H1 (cell line): ENCODE measurements around the gene ARMC7. TPM values are rescaled to one million over a fixed set of nuclear protein-coding genes. Genes with fewer than 3 reads are reported as not detected.

ENCODE experiments used
- CTCF ChIA-PET: fragments of 300-600 bp; sonication (Branson Sonifier 250); formaldehyde crosslinking; loops from one replicate; lab custom pipeline; 2021; ENCODE audit not compliant: partially characterized antibody; lab: Charles Lee
- POLR2A ChIA-PET: fragments of 300-600 bp; sonication (Branson Sonifier 250); formaldehyde crosslinking; loops from one replicate; lab custom pipeline; 2021; ENCODE audit warnings: inconsistent platforms; ENCODE audit not compliant: partially characterized antibody; lab: Charles Lee
- DNase-seq, 2 experiments: peaks; one replicate each; pipeline versions ENCODE4 v3.0.0 to v3.0.0-alpha.2; 2010 to 2022; ENCODE audit warnings: low spot score in 2 of 2, low read depth in 1 of 2, mixed read lengths in 1 of 2
- FAIRE-seq: peaks from 2 replicates; lab custom pipeline; 2011; peaks lifted over from hg19 to GRCh38; lab: Jason Lieb, UNC
- H2AFZ ChIP-seq: 2 replicates; pipeline ENCODE4 v1.8.1; 2012; ENCODE audit warnings: low read length, inconsistent platforms
- H2AK5ac ChIP-seq: 2 replicates; pipeline ENCODE4 v1.6.1; 2013; ENCODE audit warnings: low read depth, low read length
- H2BK120ac ChIP-seq: replicated peaks from 2 replicates; pipeline ENCODE3; 2013; ENCODE audit warnings: low read depth, low read length, inconsistent platforms
- H2BK12ac ChIP-seq: 2 replicates; pipeline ENCODE4 v1.6.1; 2013; ENCODE audit warnings: low read depth, low read length
- H2BK15ac ChIP-seq: 2 replicates; pipeline ENCODE4 v1.6.1; 2013; ENCODE audit warnings: low read length
- H2BK20ac ChIP-seq: 2 replicates; pipeline ENCODE4 v1.6.1; 2013; ENCODE audit warnings: low read length
- H2BK5ac ChIP-seq: 2 replicates; pipeline ENCODE4 v1.6.1; 2013; ENCODE audit warnings: low read depth, low read length
- H3K14ac ChIP-seq: 2 replicates; pipeline ENCODE4 v1.6.1; 2013; ENCODE audit warnings: inconsistent platforms; ENCODE audit not compliant: insufficient read length
- H3K18ac ChIP-seq: 2 replicates; pipeline ENCODE4 v1.6.1; 2013; ENCODE audit warnings: low read length; ENCODE audit errors: extremely low read depth
- H3K23ac ChIP-seq: 2 replicates; pipeline ENCODE4 v1.6.1; 2013; ENCODE audit warnings: inconsistent platforms; ENCODE audit not compliant: insufficient read length
- H3K23me2 ChIP-seq: 2 replicates; pipeline ENCODE4 v1.6.1; 2013; ENCODE audit warnings: low read depth, low read length
- H3K27ac ChIP-seq: 2 replicates; pipeline ENCODE4 v1.6.1; 2011; ENCODE audit warnings: low read depth, low read length, inconsistent platforms
- H3K27me3 ChIP-seq, 4 experiments: replicated peaks in 1 of 4; 1 replicate in 1 of 4; 2 replicates in 3 of 4; pipeline versions ENCODE4 v1.6.1 to v1.8.1; 2011 to 2013; ENCODE audit warnings: low read length in 3 of 4, mild to moderate bottlenecking in 3 of 4, inconsistent platforms in 2 of 4, mixed read lengths in 2 of 4, moderate library complexity in 1 of 4; ENCODE audit not compliant: control insufficient read depth in 3 of 4, insufficient read depth in 3 of 4; ENCODE audit errors: extremely low read depth in 1 of 4
- H3K36me3 ChIP-seq, 4 experiments: 2 replicates each; pipeline versions ENCODE4 v1.6.1 to v1.8.1; 2011 to 2013; ENCODE audit warnings: mild to moderate bottlenecking in 4 of 4, low read length in 3 of 4, moderate library complexity in 2 of 4, control low read depth in 1 of 4, inconsistent platforms in 1 of 4; ENCODE audit not compliant: insufficient read depth in 4 of 4, control insufficient read depth in 2 of 4
- H3K4ac ChIP-seq: replicated peaks from 2 replicates; pipeline ENCODE3; 2013; ENCODE audit warnings: low read length, low read depth, mixed read lengths, inconsistent platforms; ENCODE audit not compliant: insufficient read length
- H3K4me1 ChIP-seq, 4 experiments: replicated peaks in 1 of 4; 1 replicate in 1 of 4; 2 replicates in 3 of 4; pipeline versions ENCODE4 v1.6.1 to v1.8.1; 2011 to 2013; ENCODE audit warnings: low read length in 3 of 4, inconsistent platforms in 2 of 4, mixed read lengths in 1 of 4; ENCODE audit not compliant: insufficient read depth in 4 of 4, control insufficient read depth in 3 of 4
- H3K4me2 ChIP-seq, 2 experiments: 2 replicates each; pipeline versions ENCODE4 v1.6.1 to v1.8.1; 2011 to 2013; ENCODE audit warnings: low read depth in 2 of 2, low read length in 2 of 2, control low read depth in 1 of 2, inconsistent platforms in 1 of 2, mild to moderate bottlenecking in 1 of 2; ENCODE audit not compliant: insufficient read depth in 1 of 2
- H3K4me3 ChIP-seq, 4 experiments: fragments of 200-600, 300-600 bp in 1 of 4; sonication (generic), shearing (Covaris generic), sonication (Bioruptor Twin) in 1 of 4; 2 replicates each; pipeline versions ENCODE4 v1.5.1 to v1.8.1; 2011 to 2016; ENCODE audit warnings: low read length in 4 of 4, low read depth in 3 of 4, control low read depth in 2 of 4, inconsistent platforms in 2 of 4, mild to moderate bottlenecking in 2 of 4, mixed read lengths in 1 of 4, moderate library complexity in 1 of 4; ENCODE audit not compliant: insufficient read depth in 2 of 4; ENCODE audit errors: extremely low read depth in 1 of 4
- H3K56ac ChIP-seq: replicated peaks from 2 replicates; pipeline ENCODE3; 2013; ENCODE audit warnings: low read depth, mild to moderate bottlenecking, mixed read lengths, low read length, inconsistent platforms; ENCODE audit not compliant: insufficient read length
- H3K79me1 ChIP-seq: 2 replicates; pipeline ENCODE4 v1.6.1; 2013; ENCODE audit warnings: low read depth, low read length, control low read depth
- H3K79me2 ChIP-seq, 2 experiments: 2 replicates each; pipeline versions ENCODE4 v1.6.1 to v1.8.1; 2012 to 2013; ENCODE audit warnings: low read length in 2 of 2, mild to moderate bottlenecking in 2 of 2, inconsistent platforms in 1 of 2; ENCODE audit not compliant: insufficient read depth in 2 of 2, control insufficient read depth in 1 of 2
- H3K9ac ChIP-seq, 4 experiments: replicated peaks in 1 of 4; 1 replicate in 1 of 4; 2 replicates in 3 of 4; pipeline versions ENCODE4 v1.6.1 to v1.8.1; 2011 to 2013; ENCODE audit warnings: low read depth in 3 of 4, low read length in 3 of 4, control low read depth in 2 of 4, mild to moderate bottlenecking in 2 of 4, moderate library complexity in 2 of 4, inconsistent platforms in 1 of 4; ENCODE audit errors: extremely low read depth in 1 of 4
- H3K9me3 ChIP-seq, 2 experiments: 2 replicates each; pipeline versions ENCODE4 v1.6.1 to v1.8.1; 2012 to 2013; ENCODE audit warnings: mild to moderate bottlenecking in 2 of 2, moderate library complexity in 2 of 2, control low read depth in 1 of 2, inconsistent platforms in 1 of 2, low read depth in 1 of 2, low read length in 1 of 2, mixed read lengths in 1 of 2; ENCODE audit not compliant: insufficient read depth in 2 of 2
- H4K20me1 ChIP-seq, 2 experiments: replicated peaks in 1 of 2; 2 replicates each; pipeline versions ENCODE3 to v1.8.1; 2011 to 2013; ENCODE audit warnings: inconsistent platforms in 2 of 2, low read length in 2 of 2, mild to moderate bottlenecking in 1 of 2; ENCODE audit not compliant: insufficient read depth in 2 of 2, control insufficient read depth in 1 of 2
- H4K5ac ChIP-seq: 2 replicates; pipeline ENCODE4 v1.6.1; 2013; ENCODE audit warnings: low read length, low read depth, mixed read lengths, inconsistent platforms; ENCODE audit not compliant: insufficient read length
- H4K8ac ChIP-seq: 2 replicates; pipeline ENCODE4 v1.8.0; 2013; ENCODE audit warnings: mild to moderate bottlenecking, moderate library complexity, low read length, inconsistent platforms; ENCODE audit not compliant: insufficient read depth; ENCODE audit errors: extremely low read depth
- H4K91ac ChIP-seq: replicated peaks from 2 replicates; pipeline ENCODE3; 2013; ENCODE audit warnings: low read length, mixed read lengths, inconsistent platforms; ENCODE audit not compliant: insufficient read length
- ASH2L ChIP-seq: fragments of 200-600, 300-600 bp; sonication (generic); IDR thresholded peaks from one replicate; pipeline ENCODE4 v1.7.1; 2017; ENCODE audit warnings: low read length
- EP300 ChIP-seq, 2 experiments: IDR thresholded peaks; 1 replicate in 1 of 2; 2 replicates in 1 of 2; pipeline ENCODE4 v1.6.1; 2011 to 2012; ENCODE audit warnings: low read depth in 2 of 2, low read length in 2 of 2, mild to moderate bottlenecking in 2 of 2, borderline replicate concordance in 1 of 2, inconsistent platforms in 1 of 2, moderate library complexity in 1 of 2
- EZH2 ChIP-seq: fragments of 200-600 bp; sonication (generic); IDR thresholded peaks from 2 replicates; pipeline ENCODE4 v1.7.1; 2012; ENCODE audit warnings: low read depth, mild to moderate bottlenecking, moderate library complexity, low read length, inconsistent platforms; ENCODE audit not compliant: severe bottlenecking
- FOSL1 ChIP-seq: IDR thresholded peaks from 2 replicates; pipeline ENCODE4 v1.6.1; 2011; ENCODE audit warnings: mild to moderate bottlenecking, low read depth, low read length, moderate library complexity; ENCODE audit not compliant: insufficient read depth
- GTF2F1 ChIP-seq: IDR thresholded peaks from 2 replicates; pipeline ENCODE4 v1.6.1; 2012; ENCODE audit warnings: low read depth, low read length, improper control_type of control experiment, borderline replicate concordance
- JUND ChIP-seq: IDR thresholded peaks from 2 replicates; pipeline ENCODE4 v1.6.1; 2011; ENCODE audit warnings: mild to moderate bottlenecking, improper control_type of control experiment, low read length
- KDM4A ChIP-seq: IDR thresholded peaks from one replicate; pipeline ENCODE4 v1.7.1; 2012; ENCODE audit warnings: low read depth, mild to moderate bottlenecking, moderate library complexity, low read length, inconsistent platforms; ENCODE audit not compliant: severe bottlenecking
- MAFK ChIP-seq: IDR thresholded peaks from 2 replicates; pipeline ENCODE4 v1.6.1; 2012; ENCODE audit warnings: low read depth, mild to moderate bottlenecking, improper control_type of control experiment, low read length
- RAD21 ChIP-seq, 2 experiments: IDR thresholded peaks in 1 of 2; conservative IDR thresholded peaks in 1 of 2; 2 replicates each; pipeline ENCODE4 v1.6.1; 2011; ENCODE audit warnings: low read depth in 2 of 2, low read length in 2 of 2, improper control_type of control experiment in 1 of 2, inconsistent platforms in 1 of 2, mild to moderate bottlenecking in 1 of 2, moderate library complexity in 1 of 2
- SP4 ChIP-seq: IDR thresholded peaks from 2 replicates; pipeline ENCODE4 v1.6.1; 2012; ENCODE audit warnings: low read length, inconsistent platforms
- YY1 ChIP-seq: IDR thresholded peaks from 2 replicates; pipeline ENCODE4 v1.6.1; 2011; ENCODE audit warnings: low read depth, mild to moderate bottlenecking, low read length
- WGBS, 2 experiments: shearing (Covaris generic) in 1 of 2; methylation state at CpG; one replicate each; pipeline versions ENCODE4 v1.1.6 to v1.1.7; 2013 to 2015; ENCODE audit warnings: low lambda C conversion rate in 2 of 2, mixed read lengths in 2 of 2, inconsistent platforms in 1 of 2, low coverage in 1 of 2, missing lambda C conversion rate in 1 of 2; ENCODE audit not compliant: insufficient replicate concordance in 2 of 2, insufficient coverage in 1 of 2, insufficient read length in 1 of 2; ENCODE audit errors: extremely low coverage in 1 of 2, missing lambda C conversion rate in 1 of 2; 5-methylcytosine and 5-hydroxymethylcytosine counted together
- polyA plus RNA-seq, 7 experiments: library from polyadenylated mRNA; depleted of rRNA in 3 of 7; stranded (reverse) in 5 of 7; unstranded in 2 of 7; fragments of >200 nt in 5 of 7; fragments of 200-250 nt in 2 of 7; gene quantifications; 1 replicate in 5 of 7; 2 replicates in 1 of 7; 4 replicates in 1 of 7; pipeline versions ENCODE4 v1.2.1 to v1.2.3, GENCODE V29; 2011 to 2013; ENCODE audit warnings: missing spikeins in 2 of 7, mixed read lengths in 2 of 7
- total RNA-seq: library from RNA; stranded (reverse); fragmentation: NEBNext Ultra II Directional; extraction: Animal tissue kit (Norgen Biotek cat#: 25700); gene quantifications from 2 replicates; pipeline ENCODE4 v1.2.1, GENCODE V29; 2021
- TF ChIP-seq, protein P1 (sequence below): IDR thresholded peaks from 2 replicates; pipeline ENCODE4 v1.6.1; 2011; ENCODE audit warnings: low read length, improper control_type of control experiment

The ARMC7 gene
- total and polyA plus RNA-seq, 2 of the 8 experiments (the other 6 are each of a cell fraction or from before 2014, with no cell fraction given) = 9.8 to 13.6 TPM

DNA sequence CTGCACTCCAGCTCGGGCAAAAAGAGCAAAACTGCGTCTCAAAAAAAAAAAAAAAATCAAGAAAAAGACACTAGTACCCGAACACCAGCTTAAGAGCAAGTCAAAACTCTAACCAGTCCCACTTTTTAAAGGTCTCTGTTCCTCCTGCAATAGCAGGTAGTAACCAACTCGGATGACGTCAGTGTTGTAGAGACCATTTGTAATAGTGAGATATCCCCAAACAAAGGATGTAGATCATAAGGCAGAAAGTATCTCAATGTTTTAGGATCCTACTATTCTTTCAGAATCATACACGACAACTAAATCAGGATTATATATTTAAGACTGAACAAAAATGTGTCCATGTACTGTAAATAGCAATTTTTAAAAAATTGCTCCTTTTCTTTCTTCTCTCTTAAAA is 42.2 kb downstream of the ARMC7 start:
- Histone ChIP-seq H3K9ac (no peak overlapping the region), H4K91ac (no peak overlapping the region), H3K4me1 (peaks cover 3 to 12% (median 9%) of the 10 kb centered on the region in 4 experiments; a peak in 6 of 7 replicates), H3K79me1 (peaks cover 5% of the 10 kb centered on the region; the same call in 1 of the 2 replicates), H3K23ac (no peak overlapping the region), H3K23me2 (peaks cover 6% of the 10 kb centered on the region), H3K9me3 (no peaks in the 10 kb centered on the region), H4K20me1 (peaks cover 3% of the 10 kb centered on the region in 2 experiments), H3K14ac (no peak overlapping the region), H3K4me2 (peak overlapping the region; percentile 72 to 99), H2BK120ac (no peak overlapping the region), H2BK5ac (no peak overlapping the region), H3K4ac (no peak overlapping the region), H3K4me3 (peak overlapping the region; percentile 87 to 95 (median 94); a peak in 6 of 8 replicates), H2BK12ac (no peak overlapping the region), H3K36me3 (peaks cover 10 to 22% (median 18%) of the 10 kb centered on the region in 4 experiments), H3K79me2 (peaks cover 29 to 71% of the 10 kb centered on the region in 2 experiments), H4K8ac (no peak overlapping the region), H3K18ac (no peak overlapping the region), H2BK15ac (no peak overlapping the region), H2BK20ac (no peak overlapping the region), H3K56ac (no peak overlapping the region), H3K27me3 (no peaks in the 10 kb centered on the region), H2AK5ac (no peak overlapping the region), H3K27ac (no peak overlapping the region), H2AFZ (no peak overlapping the region), H4K5ac (no peak overlapping the region)
- DNase-seq = no peak
- WGBS, 2 experiments = 76% methylated on average over 6 of the region's 6 CpGs; no CpG with 5 or more reads in 1 of the 2 experiments
- ChIA-PET CTCF (interaction anchor here (1.5 to 5.1 kb wide), 3 partner anchors 20 to 38 kb away, joined by 6 to 26 read pairs (median 13); partner anchors contain the start of gene NT5C), POLR2A (interaction anchor here (0.7 to 3.1 kb wide), 9 partner anchors 10 to 110 kb away, joined by 3 to 15 read pairs (median 4); partner anchors contain the start of genes MRPS7 and SUMO2)
- FAIRE-seq = no peak
- TF ChIP-seq FOSL1 (no peak), RAD21 (IDR thresholded peaks at IDR 0.05 in 1 of 2, conservative IDR thresholded peaks at IDR 0.05 in 1 of 2; ENCODE audit: low read depth in 2 of 2, low read length in 2 of 2) (no peak), MAFK (no peak), EZH2 (no peak), KDM4A (no peak), ASH2L (no peak), SP4 (no peak), YY1 (no peak), EP300 (IDR thresholded peaks at IDR 0.05; ENCODE audit: borderline replicate concordance in 1 of 2, low read depth in 2 of 2, low read length in 2 of 2) (no peak), JUND (no peak), GTF2F1 (no peak)
- TF ChIP-seq, protein P1, sequence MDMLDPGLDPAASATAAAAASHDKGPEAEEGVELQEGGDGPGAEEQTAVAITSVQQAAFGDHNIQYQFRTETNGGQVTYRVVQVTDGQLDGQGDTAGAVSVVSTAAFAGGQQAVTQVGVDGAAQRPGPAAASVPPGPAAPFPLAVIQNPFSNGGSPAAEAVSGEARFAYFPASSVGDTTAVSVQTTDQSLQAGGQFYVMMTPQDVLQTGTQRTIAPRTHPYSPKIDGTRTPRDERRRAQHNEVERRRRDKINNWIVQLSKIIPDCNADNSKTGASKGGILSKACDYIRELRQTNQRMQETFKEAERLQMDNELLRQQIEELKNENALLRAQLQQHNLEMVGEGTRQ = no peak
